Liver (tissue), 3 donors: Measurements from ENCODE around the gene PRDM12.

ENCODE experiments used
- ATF3 ChIP-seq: IDR thresholded peaks from 2 replicates; pipeline ENCODE4 v1.6.1; 2016; ENCODE audit warnings: antibody characterized with exemption
- CTCF ChIP-seq: fragments of 150-350 bp; IDR thresholded peaks from 2 replicates; pipeline ENCODE4 v1.5.1; 2017; ENCODE audit warnings: improper control_type of control experiment, low read depth, low read length; ENCODE audit not compliant: missing input control
- EGR1 ChIP-seq, 2 donors: IDR thresholded peaks; 2 replicates each; pipeline ENCODE4 v1.6.1; 2016 to 2018; ENCODE audit warnings: antibody characterized with exemption in 2 of 2, low read depth in 2 of 2
- FOXA1 ChIP-seq: IDR thresholded peaks from 2 replicates; pipeline ENCODE4 v1.6.1; 2016; ENCODE audit warnings: antibody characterized with exemption
- GABPA ChIP-seq, 2 donors: IDR thresholded peaks in 1 of 2; conservative IDR thresholded peaks in 1 of 2; 2 replicates each; pipeline ENCODE4 v1.6.1; 2016; ENCODE audit warnings: antibody characterized with exemption in 2 of 2, mild to moderate bottlenecking in 1 of 2, moderate library complexity in 1 of 2
- HNF4G ChIP-seq: IDR thresholded peaks from 2 replicates; pipeline ENCODE4 v1.6.1; 2016; ENCODE audit warnings: antibody characterized with exemption
- RAD21 ChIP-seq, 2 donors: IDR thresholded peaks; 2 replicates each; pipeline ENCODE4 v1.6.1; 2016; ENCODE audit warnings: antibody characterized with exemption in 2 of 2, mild to moderate bottlenecking in 2 of 2
- REST ChIP-seq: IDR thresholded peaks from 2 replicates; pipeline ENCODE4 v1.6.1; 2016; ENCODE audit warnings: antibody characterized with exemption, mild to moderate bottlenecking
- donor health status: healthy.
- donor health status: healthy.

- TF ChIP-seq CTCF (no peak), GABPA (IDR thresholded peaks at IDR 0.05 in 1 of 2, conservative IDR thresholded peaks at IDR 0.05 in 1 of 2) (no peak), HNF4G (no peak), ATF3 (no peak), FOXA1 (no peak), REST (no peak), EGR1 (IDR thresholded peaks at IDR 0.05; ENCODE audit: low read depth in 2 of 2) (no peak), RAD21 (IDR thresholded peaks at IDR 0.05) (no peak)
Measured at GRCh38 chr9:130638284-130639123, 25.9 kb upstream of the PRDM12 start.
